ENCODE measurements around the gene ADARB2.
"Not testable (repeated sequence)": the region's sequence is repeated elsewhere in the genome, so short reads cannot be mapped to it uniquely, and the experiment has no call there.

ADARB2 gene

DNA sequence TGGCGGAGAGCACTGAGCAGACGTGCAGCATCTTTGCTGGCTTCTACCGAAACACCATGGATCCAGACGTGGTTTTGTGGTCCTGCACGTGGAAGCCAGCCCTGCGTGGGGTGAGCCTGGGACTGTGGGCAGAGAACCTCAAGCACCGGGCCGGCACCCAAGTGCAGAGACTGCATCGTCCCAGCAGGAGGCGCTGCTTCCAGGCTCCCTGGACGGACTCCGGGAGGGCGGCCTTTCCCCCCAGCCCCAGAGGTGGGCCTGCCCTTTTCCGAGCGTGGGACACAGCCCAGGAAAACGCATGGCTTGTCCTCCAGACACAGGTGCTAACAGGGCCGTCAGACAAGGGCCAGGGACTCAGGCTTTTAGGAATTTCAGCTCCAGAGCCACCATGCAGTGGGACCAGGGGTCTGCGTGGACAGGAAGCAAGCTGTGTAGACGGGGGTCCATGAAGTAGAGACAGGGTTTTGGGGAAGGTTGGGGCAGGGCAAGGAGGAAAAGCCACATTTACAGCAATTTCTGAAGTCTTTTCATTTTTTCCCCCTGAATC lies 377.2 kb downstream of the ADARB2 start:
- DNase-seq = no peak

DNA sequence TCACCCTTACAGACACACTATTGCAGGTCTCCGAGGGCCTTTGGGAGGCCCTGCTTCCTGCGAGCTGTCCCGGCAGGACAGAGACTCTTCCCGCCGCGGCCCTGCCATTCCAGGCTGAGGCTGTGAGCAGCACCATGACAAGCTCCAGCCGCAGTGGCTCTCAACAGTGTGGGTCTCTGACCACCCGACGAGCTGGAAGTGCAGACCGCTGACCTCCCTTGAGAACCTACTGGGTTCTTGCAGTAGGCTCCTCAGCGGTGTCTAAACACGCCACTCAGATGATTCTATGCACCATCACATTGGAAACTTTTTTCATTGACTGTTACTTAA lies 377.7 kb downstream of the ADARB2 start:
- DNase-seq = no peak

DNA sequence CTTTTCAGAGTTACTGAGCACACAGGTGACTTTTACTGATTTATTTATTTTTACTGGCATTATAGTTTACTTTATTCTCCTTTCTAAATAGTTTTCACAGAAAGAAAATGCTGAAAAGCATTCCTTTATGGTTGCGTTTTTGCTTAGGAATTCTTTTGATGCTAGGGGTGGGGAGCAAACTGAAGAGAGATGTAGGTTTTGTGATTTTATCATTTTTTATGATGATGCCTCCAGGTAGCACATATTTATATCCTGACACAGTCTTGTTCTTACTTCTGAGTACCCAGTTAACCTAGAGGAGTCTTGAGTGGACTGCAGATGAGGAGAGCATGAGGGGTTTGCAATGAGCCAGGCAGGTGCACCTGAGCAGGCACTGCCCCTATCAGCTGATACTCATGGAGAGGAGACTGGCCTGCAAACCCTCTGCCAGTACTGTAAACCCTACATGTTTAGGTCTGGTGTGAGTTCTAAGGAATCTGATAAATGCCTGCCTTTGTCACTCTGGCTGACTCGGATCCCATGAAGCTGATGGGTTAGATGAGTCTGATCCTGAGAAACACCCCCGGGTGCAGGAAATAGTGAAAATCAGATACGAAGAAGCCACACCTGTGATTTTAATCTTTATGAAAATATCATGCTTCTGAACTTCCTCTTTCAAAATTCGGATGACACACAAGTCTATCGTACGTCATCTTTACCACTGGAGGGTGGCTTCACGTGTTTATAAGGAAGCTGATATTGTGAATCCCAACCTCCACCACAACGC lies 378.3 kb downstream of the ADARB2 start:
- DNase-seq = no peak

DNA sequence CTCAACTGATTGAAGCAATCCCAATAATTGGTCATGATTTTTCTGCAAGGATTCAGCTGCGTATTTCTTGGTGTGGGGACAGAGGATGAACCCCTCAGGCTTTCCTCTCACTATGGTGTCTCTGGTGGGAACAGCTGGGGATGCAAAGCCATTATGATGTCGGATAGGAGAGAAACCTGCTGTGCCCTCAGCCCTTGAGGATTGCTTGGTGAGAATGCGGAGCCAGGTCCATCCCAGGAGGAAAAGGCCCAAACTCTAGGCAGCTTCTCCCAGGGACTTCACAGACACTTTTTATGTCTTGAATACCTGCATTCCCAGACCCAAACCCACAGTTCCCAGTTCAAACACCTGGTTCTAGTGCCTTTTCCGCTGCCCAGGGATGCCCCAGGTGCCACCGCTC lies 379.2 kb downstream of the ADARB2 start:
- DNase-seq = no peak

DNA sequence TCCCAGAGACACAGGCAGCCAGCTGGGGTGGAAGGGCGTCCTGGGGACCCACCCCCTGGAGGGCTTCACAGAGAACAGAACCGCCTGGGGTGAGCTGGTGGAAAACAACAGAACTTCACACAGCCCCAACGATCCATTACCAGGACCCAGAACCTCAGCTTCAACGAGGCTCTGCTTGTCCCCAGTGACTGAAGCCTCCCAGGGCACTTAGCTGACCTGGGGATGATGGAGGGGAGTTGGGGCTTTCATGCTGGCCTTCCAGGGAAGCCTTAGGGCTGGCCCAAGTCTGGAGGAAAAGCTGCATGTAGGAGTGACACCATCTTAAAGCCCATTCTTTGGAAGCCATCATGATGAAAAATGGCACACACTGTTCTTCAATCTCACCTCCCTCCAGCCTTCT lies 381.0 kb downstream of the ADARB2 start:
- no peak for DNase-seq

DNA sequence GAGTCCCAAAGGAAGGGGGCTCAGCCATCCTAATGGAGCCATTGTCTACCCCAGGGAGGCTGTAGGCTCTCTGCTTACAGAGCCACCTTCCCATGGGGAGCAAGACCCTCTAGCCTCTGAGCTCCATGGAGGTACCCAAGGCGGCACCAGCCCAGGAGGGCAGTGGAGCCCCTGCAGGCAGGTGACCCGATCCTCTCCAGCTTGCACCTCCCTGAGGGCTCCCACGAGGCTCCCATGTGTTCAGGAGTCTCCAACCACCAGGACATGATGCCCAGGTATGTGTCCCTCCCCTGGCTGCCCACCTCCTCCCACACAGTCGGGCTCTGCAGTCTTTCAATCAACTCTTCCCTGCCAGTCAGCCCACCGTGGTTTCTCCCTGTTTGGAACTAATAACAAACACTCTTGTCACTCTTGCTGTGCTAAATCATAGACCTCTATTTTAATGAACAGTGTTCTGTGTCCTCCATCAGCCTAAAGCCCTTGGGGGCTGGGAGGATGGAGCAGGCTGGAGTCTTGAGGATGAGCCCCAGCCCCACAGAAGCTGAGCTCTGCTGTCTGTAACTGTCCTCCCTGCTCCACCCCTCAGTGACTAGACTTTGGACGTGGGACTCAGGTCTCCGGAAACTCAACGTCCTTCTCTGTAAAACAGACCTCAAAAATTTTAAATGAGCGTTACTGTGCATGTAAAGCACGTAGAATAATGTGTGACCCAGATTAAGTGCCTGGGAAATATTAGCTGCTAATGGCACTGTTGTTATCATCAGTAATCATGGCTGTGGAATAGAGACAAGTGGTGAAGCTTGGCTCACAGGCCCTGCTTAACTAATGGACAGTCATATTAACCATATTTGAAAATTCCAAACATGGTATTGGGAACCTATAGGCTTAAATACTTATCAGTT lies 382.3 kb downstream of the ADARB2 start:
- no peak for DNase-seq

DNA sequence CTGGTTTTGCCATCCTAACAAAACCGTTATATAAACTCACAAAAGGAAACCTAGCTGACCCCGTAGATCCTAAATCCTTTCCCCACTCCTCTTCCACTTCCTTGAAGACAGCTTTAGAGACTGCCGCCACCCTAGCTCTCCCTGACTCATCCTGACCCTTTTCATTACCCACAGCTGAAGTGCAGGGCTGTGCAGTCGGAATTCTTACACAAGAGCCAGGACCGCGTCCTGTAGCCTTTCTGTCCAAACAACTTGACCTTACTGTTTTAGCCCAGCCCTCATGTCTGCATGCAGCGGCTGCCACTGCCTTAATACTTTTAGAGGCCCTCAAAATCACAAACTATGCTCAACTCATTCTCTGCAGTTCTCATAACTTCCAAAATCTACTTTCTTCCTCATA lies 385.0 kb downstream of the ADARB2 start:
- not testable (repeated sequence) for DNase-seq

DNA sequence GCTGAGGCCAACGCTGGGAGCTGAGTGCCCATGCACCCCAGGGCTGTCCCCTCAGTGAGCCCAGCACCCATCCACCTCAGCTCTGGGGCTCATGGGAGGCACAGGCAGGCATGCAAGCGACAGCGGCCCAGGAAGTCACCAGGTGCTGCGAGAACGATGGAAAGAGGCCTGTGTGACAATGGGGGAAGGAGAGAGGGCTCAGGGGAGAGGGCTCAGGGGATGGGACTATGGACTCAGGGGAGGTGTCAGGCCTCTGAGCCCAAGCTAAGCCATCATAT lies 388.6 kb downstream of the ADARB2 start:
- no peak for DNase-seq

DNA sequence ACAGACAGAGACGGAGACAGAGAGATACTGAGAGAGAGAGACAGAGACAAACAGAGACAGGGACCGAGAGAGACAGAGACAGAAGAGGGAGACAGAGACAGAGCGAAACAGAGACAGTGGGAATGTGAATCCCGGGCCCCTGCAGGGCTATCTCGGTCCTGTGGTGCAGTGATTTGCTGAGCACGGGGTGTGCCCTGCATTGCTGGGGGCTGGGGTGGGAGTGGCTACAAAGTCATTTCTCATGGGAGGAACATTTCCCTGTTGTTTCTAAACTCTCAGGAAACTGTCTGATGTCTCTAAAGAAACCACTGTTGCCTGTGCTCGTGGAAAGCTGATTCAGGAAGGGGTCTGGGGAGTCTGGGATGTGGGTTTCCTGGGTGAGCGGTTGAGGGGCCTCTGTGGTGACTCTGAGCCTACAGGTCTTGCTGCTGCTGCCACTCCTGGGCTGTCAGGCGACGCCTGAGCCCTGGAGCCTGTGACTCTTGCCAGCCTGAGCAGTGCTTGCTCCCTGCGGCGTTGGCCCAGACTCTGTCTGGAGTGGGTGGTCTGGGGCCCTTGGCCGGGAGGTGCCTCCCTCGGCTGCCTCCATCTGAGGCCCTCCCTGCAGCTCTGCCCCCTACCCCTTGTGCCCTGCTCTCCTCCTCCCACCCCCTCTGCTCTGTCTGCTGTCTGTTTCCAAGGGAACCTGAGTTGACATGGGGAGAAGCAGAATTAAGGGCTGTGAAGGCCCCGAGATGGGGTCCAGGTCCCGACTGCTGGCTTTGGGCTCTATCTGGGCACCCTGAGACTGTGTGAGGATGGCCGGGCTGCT lies 389.2 kb downstream of the ADARB2 start:
- no peak for DNase-seq

DNA sequence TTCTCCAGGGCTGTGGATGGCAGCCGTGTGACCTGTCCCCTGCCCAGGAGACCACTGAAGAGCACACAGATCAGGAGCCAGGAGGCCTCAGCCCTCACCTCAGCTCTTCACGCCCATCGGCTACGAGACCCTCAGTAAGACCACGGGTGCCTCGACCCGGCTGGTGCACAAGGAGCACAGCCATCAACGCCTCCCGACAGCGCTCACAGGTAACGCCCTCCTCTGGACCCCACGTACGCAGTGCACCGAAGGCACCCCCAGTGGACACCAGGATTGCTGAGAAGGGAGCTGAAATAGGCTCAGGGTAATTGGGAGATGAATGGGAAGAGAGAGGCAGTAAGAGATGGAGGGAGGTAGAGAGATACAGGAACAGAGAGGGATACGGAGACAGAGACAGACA lies 389.8 kb downstream of the ADARB2 start:
- no peak for DNase-seq

DNA sequence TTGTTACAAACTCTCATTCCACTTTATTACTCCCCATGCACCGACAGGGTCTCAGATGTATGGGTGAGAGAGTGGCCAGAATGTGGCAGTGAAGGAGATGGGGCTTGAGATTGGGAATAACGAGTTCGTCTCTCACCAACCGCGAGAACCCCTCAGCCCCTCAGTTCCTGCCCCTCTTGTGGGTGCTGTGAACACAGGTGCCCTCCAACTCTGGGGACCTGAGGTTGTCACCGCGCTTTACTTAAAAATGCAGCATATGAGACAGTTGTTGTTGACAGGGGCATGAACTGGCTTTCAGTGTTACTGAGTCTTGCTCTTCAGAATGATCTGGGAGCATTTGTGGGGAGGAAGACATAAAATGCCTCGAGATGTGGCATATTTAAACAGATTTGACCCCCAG lies 391.1 kb downstream of the ADARB2 start:
- DNase-seq = no peak

DNA sequence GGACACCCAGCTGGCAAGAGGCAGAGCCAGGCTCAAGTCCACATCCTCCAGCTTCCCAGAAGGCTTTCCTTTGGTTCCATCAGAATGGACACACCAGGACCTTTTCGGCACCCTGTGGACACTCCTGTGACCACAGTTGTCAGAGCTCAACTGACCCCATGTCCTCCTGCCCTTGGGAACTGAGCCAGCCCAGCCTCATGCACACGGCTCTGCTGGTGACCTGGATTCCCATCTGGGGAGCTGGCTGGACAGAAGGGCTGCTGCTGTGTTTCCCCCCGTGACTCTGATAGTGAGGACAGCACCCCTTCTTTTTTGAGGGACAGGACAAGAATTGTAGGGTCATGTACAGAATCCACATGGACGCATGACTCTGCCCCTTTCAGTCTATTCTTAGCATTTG lies 392.0 kb downstream of the ADARB2 start:
- DNase-seq = no peak

DNA sequence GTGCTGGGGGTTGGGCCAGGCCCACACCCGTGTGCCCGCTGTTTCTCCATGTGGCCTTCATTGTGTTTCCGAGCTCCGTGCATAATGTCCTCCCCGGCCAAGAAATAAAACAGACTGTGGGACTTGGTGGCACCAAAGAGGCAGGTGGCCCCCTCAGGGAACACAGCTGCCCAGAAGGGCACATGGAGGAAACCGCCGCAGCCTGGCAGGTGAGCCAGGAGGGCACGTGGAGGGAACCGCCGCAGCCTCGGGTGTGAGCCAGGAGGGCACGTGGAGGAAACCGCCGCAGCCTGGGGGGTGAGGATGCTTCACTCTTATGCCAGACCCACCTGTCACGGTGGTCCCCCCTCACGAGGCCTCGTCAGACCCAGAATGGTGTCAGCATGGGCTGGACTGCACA lies 392.5 kb downstream of the ADARB2 start:
- no peak for DNase-seq

DNA sequence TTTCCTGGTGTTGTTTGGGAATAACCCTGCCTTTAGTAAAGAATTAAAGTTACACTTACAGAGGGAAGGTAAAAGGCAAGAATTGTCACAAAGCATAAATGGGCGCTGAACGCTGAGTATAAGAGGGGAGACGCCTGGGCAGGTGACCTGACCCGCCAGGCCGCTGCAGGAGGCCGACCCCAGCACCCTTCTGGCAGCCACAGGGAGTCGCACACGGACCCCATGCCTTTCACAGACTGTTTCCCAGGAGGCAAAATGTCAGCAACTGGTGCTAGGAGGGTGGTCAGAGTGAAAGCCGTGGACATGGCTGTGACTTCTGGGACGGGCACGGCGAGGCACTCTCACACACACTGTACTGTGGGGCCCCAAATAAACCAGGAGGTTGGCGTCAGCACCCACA lies 392.9 kb downstream of the ADARB2 start:
- DNase-seq = no peak

DNA sequence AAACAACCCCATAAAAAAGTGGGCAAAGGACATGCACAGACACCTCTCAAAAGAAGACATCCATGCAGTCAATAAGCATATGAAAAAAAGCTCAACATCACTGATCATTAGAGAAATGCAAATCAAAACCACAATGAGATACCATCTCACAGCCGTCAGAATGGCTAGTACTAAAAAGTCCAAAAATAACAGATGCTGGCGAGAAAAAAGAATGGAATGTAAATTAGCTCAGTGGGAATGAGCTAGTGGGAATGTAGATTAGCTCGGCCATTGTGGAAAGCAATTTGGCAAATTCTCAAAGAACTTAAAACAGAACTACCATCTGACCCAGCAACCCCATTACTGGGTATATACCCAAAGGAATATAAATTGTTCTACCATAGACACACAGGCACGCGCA lies 394.1 kb downstream of the ADARB2 start:
- DNase-seq = no peak

DNA sequence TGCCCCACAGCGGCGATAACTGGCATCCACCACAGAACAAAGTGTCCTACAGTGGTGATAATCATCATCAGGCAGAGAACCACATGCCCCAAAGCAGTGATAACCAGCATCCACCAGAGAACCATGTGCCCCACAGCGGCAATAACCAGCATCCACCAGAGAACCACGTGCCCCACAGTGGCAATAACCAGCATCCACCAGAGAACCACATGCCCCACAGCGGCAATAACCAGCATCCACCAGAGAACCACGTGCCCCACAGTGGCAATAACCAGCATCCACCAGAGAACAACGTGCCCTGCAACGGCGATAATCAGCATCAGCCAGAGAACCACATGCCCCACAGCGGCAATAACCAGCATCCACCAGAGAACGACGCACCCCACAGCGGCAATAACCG lies 396.3 kb downstream of the ADARB2 start:
- not testable (repeated sequence) for DNase-seq

DNA sequence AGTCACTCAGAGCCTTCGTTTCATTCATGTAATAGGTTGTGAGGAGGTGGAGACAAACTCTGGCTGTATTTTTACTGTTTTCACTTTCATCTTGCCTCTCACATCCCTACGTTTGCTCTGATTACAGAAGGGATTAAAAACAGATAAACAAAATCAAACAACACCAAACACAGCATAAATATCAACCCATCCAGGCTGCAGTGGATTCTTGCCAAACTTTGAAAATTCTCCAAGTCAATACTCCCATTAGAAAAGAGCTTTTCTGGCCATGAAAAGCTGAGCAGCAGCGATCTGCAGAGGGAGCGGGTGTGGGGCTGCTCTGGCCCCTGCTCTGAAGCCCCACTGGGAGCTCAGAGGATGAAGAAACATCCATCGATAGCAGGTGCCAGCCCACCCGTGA lies 397.9 kb downstream of the ADARB2 start:
- no peak for DNase-seq

DNA sequence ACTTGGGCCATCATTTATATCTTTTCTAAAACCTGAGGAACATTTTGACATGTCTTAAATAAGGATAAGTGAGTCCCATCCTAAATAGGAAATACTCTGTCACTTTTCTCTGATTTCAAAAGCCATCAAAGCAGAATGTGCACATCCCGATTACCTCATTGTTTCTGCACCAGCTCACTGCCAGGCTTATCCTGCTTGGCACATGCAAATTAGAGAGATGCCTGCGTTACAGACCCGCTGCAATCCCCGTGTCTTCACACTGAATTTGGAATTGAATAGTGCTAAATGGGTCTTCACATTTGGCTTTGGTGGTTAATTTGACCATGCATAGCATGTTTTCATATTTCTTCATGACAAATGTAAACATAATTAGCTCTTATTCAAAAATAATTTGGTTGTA lies 401.7 kb downstream of the ADARB2 start:
- DNase-seq = no peak

DNA sequence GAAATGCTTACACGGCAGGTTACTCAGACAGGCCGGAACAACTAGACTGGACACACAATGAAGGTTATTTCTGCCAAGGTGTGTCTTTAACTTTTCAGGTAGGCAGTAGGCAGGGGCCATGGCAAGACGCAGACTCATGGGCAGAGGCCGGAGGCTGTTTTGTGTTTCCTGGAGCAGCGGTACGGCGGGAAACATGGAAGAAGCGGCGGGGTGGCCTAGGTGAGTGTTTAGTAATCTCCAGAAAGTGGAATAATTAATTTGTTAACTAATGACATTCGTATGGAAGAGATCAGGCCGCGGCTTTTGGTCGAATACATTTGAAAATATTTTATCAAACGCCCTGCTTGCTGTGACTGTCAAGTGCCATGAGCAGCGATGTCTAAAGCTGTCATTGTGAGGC lies 403.3 kb downstream of the ADARB2 start:
- DNase-seq = no peak

DNA sequence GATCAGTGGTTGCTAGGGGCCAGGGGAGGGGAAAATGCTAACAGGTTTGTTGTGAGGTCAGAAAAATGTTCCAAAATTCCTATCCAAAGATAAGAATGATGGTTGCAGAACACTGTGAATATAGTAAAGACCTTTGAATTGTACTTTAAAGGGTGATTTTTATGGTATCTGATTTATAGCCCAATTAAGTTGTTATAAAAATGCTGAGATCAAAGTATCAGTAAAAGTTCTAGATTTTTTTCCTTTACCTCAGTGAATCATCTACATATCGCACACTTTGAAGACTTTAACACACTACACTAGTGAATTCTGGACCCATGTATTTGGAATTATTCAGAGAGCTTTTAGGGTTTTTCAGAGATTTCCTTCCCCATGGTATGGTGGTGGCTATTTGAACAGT lies 405.8 kb downstream of the ADARB2 start:
- DNase-seq = no peak

DNA sequence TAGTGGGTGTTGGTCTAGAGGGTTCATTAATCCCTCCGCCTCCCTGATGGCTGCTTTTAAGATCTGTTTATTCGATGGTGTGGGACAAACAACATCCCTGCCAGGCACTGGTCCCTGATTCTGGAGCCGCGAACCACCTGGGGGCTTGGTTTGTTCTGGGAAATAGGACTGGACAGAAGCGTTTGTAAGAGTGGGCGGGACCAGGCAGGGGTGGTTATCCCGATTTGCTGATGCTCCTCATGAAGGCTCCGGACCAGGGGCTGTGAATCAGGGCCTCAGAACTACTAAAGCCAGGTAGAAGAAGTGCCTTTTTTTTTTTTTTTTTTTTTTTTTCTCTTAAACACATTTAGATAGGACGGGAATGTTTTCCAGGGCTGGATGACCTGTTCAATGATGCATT lies 407.7 kb downstream of the ADARB2 start:
- no peak for DNase-seq

DNA sequence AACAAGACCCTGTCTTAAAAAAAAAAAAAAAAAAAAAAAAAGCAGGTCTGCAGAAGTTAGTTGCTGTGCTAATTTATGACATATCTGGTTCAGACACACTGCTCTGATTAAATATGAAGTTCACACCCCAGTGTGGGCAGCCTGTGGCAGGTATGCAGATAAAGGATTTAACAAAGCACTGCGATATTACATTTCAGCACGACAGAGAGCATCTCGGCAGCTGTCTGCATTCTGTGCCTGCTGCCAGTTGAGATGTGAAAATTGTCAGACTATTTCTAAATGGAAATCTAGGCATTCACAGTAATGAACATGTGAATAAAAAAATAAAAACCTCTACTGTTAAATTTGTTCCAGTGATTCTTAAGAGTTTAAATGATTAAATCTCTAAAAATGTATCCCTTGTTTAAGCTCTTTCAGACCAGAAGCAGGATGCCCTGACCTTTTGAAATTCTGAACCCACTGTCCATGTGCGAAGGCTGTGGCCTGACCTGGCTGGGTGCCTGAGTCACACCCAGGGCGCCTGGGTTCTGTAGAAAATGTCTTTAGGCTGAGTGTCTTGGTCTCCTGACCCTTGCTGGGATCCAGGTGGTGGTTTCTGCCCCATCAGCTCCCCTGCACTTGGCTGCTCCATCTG lies 408.2 kb downstream of the ADARB2 start:
- DNase-seq = no peak

DNA sequence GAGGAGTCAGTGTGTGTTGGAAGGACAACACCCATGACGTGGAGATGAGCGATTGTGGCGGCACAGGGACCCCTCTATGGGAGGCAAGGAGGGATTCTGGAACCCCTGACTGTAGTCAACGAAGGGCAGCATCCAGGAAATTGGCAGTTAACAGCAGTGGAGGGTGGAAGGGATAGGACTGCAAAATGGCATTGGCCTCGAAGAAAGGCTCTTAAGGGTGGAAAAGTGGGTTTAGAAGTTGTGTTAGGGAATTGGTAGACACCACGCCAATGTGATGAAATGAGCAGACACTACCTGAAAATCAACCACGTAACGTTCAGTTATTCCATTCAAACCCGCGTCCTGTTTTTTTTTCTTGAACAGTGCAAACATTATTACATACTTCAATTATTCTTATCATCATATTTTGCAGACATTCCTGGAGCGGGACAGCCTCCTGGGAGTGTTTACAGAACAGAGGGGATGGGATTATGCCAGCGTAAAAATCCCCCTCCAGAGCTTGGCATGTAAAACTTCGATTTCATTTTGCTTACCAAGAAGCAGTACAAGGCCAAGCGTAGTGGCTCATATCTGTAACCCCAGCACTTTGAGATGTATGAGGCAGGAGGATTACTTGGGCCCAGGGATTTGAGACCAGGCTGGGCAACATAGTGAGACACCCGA lies 409.0 kb downstream of the ADARB2 start:
- DNase-seq = no peak

Data from NCI-H748 treated with DMSO at 0.1 percent for 48 hours (cell line).